ENCODE data around the gene LCA5L.
"Not testable (repeated sequence)": the region's sequence is repeated elsewhere in the genome, so short reads cannot be mapped to it uniquely, and the experiment has no call there.

The LCA5L gene

DNA sequence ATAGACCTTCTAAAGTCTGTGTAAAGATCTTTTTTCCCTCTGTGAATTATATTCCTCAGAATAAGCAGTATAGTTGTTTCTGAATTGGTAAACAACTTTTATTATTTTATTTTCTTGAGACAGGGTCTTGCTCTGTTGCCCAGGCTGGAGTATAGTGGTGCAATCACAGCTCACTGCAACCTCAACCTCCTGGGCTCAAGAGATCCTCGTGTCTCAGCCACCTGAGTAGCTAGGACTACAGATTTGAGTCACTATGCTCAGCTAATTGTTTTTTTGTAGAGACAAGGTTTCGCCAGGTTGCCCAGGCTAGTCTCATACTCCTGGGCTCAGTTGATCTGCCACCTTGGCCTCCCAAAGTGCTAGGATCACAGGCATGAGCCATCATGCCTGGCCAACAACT is 70.1 kb downstream of the LCA5L start:
- no peaks in the 10 kb centered on the region for H3K79me1 ChIP-seq (ENCODE audit: low read length)
- no peaks in the 10 kb centered on the region for H3K79me2 ChIP-seq (ENCODE audit: control insufficient read depth, insufficient read depth, low read length)
- no peak overlapping the region for H3K4me3 ChIP-seq (ENCODE audit: low read length)
- H3K18ac ChIP-seq (ENCODE audit: low read length), result no peak overlapping the region
- no peak overlapping the region for H3K56ac ChIP-seq (ENCODE audit: low read length)
- H3K9ac ChIP-seq (ENCODE audit: low read length), result no peak overlapping the region
- H3K4me1 ChIP-seq (ENCODE audit: control insufficient read depth, low read depth, low read length), result peaks cover 3% of the 10 kb centered on the region
- no peak overlapping the region for H3K4ac ChIP-seq (ENCODE audit: low read depth, low read length)
- no peak overlapping the region for H4K8ac ChIP-seq (ENCODE audit: low read depth, low read length)
- DNase-seq, result no peak
- H2BK120ac ChIP-seq (ENCODE audit: low read depth, low read length), result no peak overlapping the region
- H3K27ac ChIP-seq (ENCODE audit: low read depth, low read length), result no peak overlapping the region
- H3K23ac ChIP-seq (ENCODE audit: low read length), result no peak overlapping the region
- WGBS (ENCODE audit: extremely low coverage, insufficient coverage, low lambda C conversion rate), result no CpG with 5 or more reads among the region's 2 CpGs
- H3K4me2 ChIP-seq (ENCODE audit: low read length), result no peak overlapping the region
- H2AK5ac ChIP-seq (ENCODE audit: low read length), result no peak overlapping the region
- no peak overlapping the region for H4K5ac ChIP-seq (ENCODE audit: low read length)
- H2BK5ac ChIP-seq (ENCODE audit: low read length), result no peak overlapping the region
- H2BK15ac ChIP-seq (replicated peaks; ENCODE audit: low read depth), result no peak overlapping the region
- H3K36me3 ChIP-seq (ENCODE audit: control insufficient read depth, insufficient read depth, low read length), result no peaks in the 10 kb centered on the region
- no peaks in the 10 kb centered on the region for H3K27me3 ChIP-seq (ENCODE audit: insufficient read depth, low read length, poor library complexity)

DNA sequence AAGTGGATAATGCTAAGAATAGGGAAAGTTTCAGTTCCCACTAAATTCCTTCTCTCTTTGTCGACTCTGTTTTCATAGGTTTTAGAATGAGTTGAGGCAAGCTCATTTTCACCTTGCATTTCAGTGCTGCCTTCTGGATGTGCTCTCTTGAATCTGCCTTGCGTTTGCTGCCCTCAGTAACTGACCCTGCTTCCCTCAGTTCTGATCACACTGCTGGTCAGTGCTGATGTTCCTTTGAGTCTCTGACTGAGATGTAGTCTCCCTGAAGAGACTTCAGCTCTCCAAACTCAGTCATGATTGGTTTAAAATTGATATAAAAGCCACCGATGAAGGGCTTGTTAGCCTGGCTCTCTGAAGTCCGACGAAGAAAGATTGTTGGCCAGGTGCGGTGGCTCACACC is 71.5 kb downstream of the LCA5L start:
- Histone ChIP-seq H3K4ac (ENCODE audit: low read depth, low read length) (no peak overlapping the region), H2BK15ac (replicated peaks; ENCODE audit: low read depth) (no peak overlapping the region), H3K79me2 (ENCODE audit: control insufficient read depth, insufficient read depth, low read length) (no peaks in the 10 kb centered on the region), H3K27me3 (ENCODE audit: insufficient read depth, low read length, poor library complexity) (no peaks in the 10 kb centered on the region), H3K9ac (ENCODE audit: low read length) (no peak overlapping the region), H2BK120ac (ENCODE audit: low read depth, low read length) (no peak overlapping the region), H3K36me3 (ENCODE audit: control insufficient read depth, insufficient read depth, low read length) (no peaks in the 10 kb centered on the region), H2AK5ac (ENCODE audit: low read length) (no peak overlapping the region), H3K79me1 (ENCODE audit: low read length) (no peaks in the 10 kb centered on the region), H4K5ac (ENCODE audit: low read length) (no peak overlapping the region), H3K56ac (ENCODE audit: low read length) (no peak overlapping the region), H3K4me1 (ENCODE audit: control insufficient read depth, low read depth, low read length) (peaks cover 3% of the 10 kb centered on the region), H3K23ac (ENCODE audit: low read length) (no peak overlapping the region), H3K18ac (ENCODE audit: low read length) (no peak overlapping the region), H3K27ac (ENCODE audit: low read depth, low read length) (no peak overlapping the region), H4K8ac (ENCODE audit: low read depth, low read length) (no peak overlapping the region), H3K4me2 (ENCODE audit: low read length) (no peak overlapping the region), H3K4me3 (ENCODE audit: low read length) (no peak overlapping the region), H2BK5ac (ENCODE audit: low read length) (no peak overlapping the region)
- WGBS (ENCODE audit: extremely low coverage, insufficient coverage, low lambda C conversion rate), result no CpG with 5 or more reads among the region's 6 CpGs
- no peak for DNase-seq

DNA sequence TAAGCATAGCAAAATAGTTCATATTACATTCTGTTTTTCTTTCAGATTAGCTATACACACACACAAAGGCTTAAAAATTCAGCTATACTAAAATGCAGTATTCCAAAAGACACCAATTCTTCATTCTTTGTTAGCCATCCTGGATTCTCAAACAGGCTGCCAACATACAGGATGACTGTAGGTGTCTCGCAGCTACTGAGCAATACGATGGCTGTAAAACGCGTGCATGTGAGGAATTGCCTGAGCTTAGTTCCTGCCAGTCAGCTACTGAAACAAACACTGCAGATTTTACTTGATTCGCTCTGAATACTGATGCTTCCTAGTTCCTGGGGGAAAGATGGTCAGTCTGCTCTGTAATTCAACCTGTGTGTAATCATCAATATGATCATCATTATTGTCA is 71.9 kb downstream of the LCA5L start:
- no CpG with 5 or more reads among the region's 5 CpGs for WGBS (ENCODE audit: extremely low coverage, insufficient coverage, low lambda C conversion rate)
- Histone ChIP-seq H3K4me1 (ENCODE audit: control insufficient read depth, low read depth, low read length) (peaks cover 3% of the 10 kb centered on the region), H2AK5ac (ENCODE audit: low read length) (no peak overlapping the region)

DNA sequence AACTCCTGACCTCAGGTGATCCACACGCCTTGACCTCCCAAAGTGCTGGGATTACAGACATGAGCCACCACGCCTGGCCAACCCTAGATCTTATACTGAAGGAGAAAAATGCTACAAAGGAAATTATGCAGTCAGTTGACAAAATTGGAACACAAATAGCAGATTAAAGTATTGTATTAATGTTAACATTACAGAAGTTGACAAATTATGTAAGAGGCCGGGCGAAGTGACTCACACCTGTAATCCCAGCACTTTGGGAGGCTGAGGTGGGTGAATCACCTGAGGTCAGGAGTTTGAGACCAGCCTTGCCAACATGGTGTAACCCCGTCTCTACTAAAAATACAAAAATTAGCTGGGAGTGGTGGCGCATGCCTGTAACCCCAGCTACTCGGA is 75.7 kb downstream of the LCA5L start:
- not testable (repeated sequence) for H3K27me3 ChIP-seq (ENCODE audit: insufficient read depth, low read length, poor library complexity); H4K8ac ChIP-seq (ENCODE audit: low read depth, low read length); H3K79me1 ChIP-seq (ENCODE audit: low read length)

More for the DNA sequence above, 71.9 kb downstream of the LCA5L start:
- H4K8ac ChIP-seq (ENCODE audit: low read depth, low read length), result no peak overlapping the region
- H3K27ac ChIP-seq (ENCODE audit: low read depth, low read length), result no peak overlapping the region
- H3K79me1 ChIP-seq (ENCODE audit: low read length), result no peaks in the 10 kb centered on the region
- H3K4me3 ChIP-seq (ENCODE audit: low read length), result no peak overlapping the region
- no peak overlapping the region for H3K23ac ChIP-seq (ENCODE audit: low read length)
- no peak overlapping the region for H2BK5ac ChIP-seq (ENCODE audit: low read length)
- no peak overlapping the region for H3K9ac ChIP-seq (ENCODE audit: low read length)
- H3K4ac ChIP-seq (ENCODE audit: low read depth, low read length), result no peak overlapping the region
- H3K56ac ChIP-seq (ENCODE audit: low read length), result no peak overlapping the region
- H3K36me3 ChIP-seq (ENCODE audit: control insufficient read depth, insufficient read depth, low read length), result no peaks in the 10 kb centered on the region
- H3K27me3 ChIP-seq (ENCODE audit: insufficient read depth, low read length, poor library complexity), result no peaks in the 10 kb centered on the region
- no peak overlapping the region for H4K5ac ChIP-seq (ENCODE audit: low read length)
- no peak overlapping the region for H2BK15ac ChIP-seq (replicated peaks; ENCODE audit: low read depth)
- H3K79me2 ChIP-seq (ENCODE audit: control insufficient read depth, insufficient read depth, low read length), result no peaks in the 10 kb centered on the region
- peak; percentile 66 for DNase-seq
- no peak overlapping the region for H3K18ac ChIP-seq (ENCODE audit: low read length)
- no peak overlapping the region for H3K4me2 ChIP-seq (ENCODE audit: low read length)
- no peak overlapping the region for H2BK120ac ChIP-seq (ENCODE audit: low read depth, low read length)

DNA sequence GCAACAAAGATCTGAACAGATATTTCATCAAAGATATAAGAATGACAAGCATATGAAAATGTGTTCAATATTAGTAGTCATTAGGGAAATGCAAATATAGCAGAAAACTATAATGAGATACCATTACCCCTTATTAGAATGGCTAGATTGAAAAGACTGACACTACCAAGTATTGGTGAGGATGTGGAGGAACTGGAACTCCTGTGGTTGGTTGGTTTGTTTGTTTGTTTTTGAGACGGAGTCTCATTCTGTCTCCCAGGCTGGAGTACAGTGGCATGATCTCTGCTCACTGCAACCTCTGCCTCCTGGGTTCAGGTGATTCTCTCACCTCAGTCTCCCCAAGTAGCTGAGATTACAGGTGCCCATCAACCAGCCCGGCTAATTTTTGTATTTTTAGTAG is 77.8 kb downstream of the LCA5L start:
- Histone ChIP-seq H3K79me1 (ENCODE audit: low read length) (no peaks in the 10 kb centered on the region), H3K36me3 (ENCODE audit: control insufficient read depth, insufficient read depth, low read length) (no peaks in the 10 kb centered on the region), H3K56ac (ENCODE audit: low read length) (no peak overlapping the region), H3K4ac (ENCODE audit: low read depth, low read length) (no peak overlapping the region), H3K27ac (ENCODE audit: low read depth, low read length) (no peak overlapping the region), H4K5ac (ENCODE audit: low read length) (no peak overlapping the region), H2BK5ac (ENCODE audit: low read length) (no peak overlapping the region), H3K18ac (ENCODE audit: low read length) (no peak overlapping the region), H3K4me1 (ENCODE audit: control insufficient read depth, low read depth, low read length) (no peaks in the 10 kb centered on the region), H2AK5ac (ENCODE audit: low read length) (no peak overlapping the region), H4K8ac (ENCODE audit: low read depth, low read length) (no peak overlapping the region), H2BK120ac (ENCODE audit: low read depth, low read length) (no peak overlapping the region), H2BK15ac (replicated peaks; ENCODE audit: low read depth) (no peak overlapping the region), H3K27me3 (ENCODE audit: insufficient read depth, low read length, poor library complexity) (no peaks in the 10 kb centered on the region), H3K4me2 (ENCODE audit: low read length) (no peak overlapping the region), H3K4me3 (ENCODE audit: low read length) (no peak overlapping the region), H3K79me2 (ENCODE audit: control insufficient read depth, insufficient read depth, low read length) (no peaks in the 10 kb centered on the region), H3K23ac (ENCODE audit: low read length) (no peak overlapping the region), H3K9ac (ENCODE audit: low read length) (no peak overlapping the region)
- DNase-seq, result no peak
- no CpG with 5 or more reads among the region's 2 CpGs for WGBS (ENCODE audit: extremely low coverage, insufficient coverage, low lambda C conversion rate)

More for the DNA sequence above, 75.7 kb downstream of the LCA5L start:
- H3K4me3 ChIP-seq (ENCODE audit: low read length); H2BK120ac ChIP-seq (ENCODE audit: low read depth, low read length); H3K4me2 ChIP-seq (ENCODE audit: low read length); H3K9ac ChIP-seq (ENCODE audit: low read length); H3K18ac ChIP-seq (ENCODE audit: low read length); H3K79me2 ChIP-seq (ENCODE audit: control insufficient read depth, insufficient read depth, low read length); H3K27ac ChIP-seq (ENCODE audit: low read depth, low read length); H3K56ac ChIP-seq (ENCODE audit: low read length); DNase-seq; H2BK15ac ChIP-seq (replicated peaks; ENCODE audit: low read depth); H3K4me1 ChIP-seq (ENCODE audit: control insufficient read depth, low read depth, low read length); H3K4ac ChIP-seq (ENCODE audit: low read depth, low read length); H2AK5ac ChIP-seq (ENCODE audit: low read length); H2BK5ac ChIP-seq (ENCODE audit: low read length); H4K5ac ChIP-seq (ENCODE audit: low read length); H3K23ac ChIP-seq (ENCODE audit: low read length); H3K36me3 ChIP-seq (ENCODE audit: control insufficient read depth, insufficient read depth, low read length): not testable (repeated sequence)
- no CpG with 5 or more reads among the region's 7 CpGs for WGBS (ENCODE audit: extremely low coverage, insufficient coverage, low lambda C conversion rate)

DNA sequence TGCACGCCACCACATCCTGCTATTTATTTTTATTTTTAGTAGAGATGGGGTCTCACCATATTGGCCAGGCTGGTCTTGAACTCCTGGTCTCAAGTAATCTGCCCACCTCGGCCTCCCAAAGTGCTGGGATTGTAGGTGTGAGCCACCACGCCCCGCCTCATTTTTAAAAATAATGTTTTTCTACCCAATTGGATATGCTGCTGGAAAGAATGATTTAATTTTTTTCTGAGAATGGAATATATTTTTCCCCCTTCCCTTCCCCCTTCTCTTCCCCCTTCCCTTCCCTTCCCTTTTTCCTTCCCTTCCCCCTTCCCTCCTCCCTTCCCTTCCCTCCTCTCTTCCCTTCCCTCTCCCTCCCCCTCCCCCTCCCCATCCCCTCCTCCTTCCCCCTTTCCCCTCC is 79.0 kb downstream of the LCA5L start:
- Histone ChIP-seq H2BK15ac (replicated peaks; ENCODE audit: low read depth) (no peak overlapping the region), H3K4me1 (ENCODE audit: control insufficient read depth, low read depth, low read length) (no peaks in the 10 kb centered on the region), H3K9ac (ENCODE audit: low read length) (no peak overlapping the region), H3K27me3 (ENCODE audit: insufficient read depth, low read length, poor library complexity) (no peaks in the 10 kb centered on the region), H2BK120ac (ENCODE audit: low read depth, low read length) (no peak overlapping the region), H3K27ac (ENCODE audit: low read depth, low read length) (no peak overlapping the region), H2BK5ac (ENCODE audit: low read length) (no peak overlapping the region), H3K18ac (ENCODE audit: low read length) (no peak overlapping the region), H4K8ac (ENCODE audit: low read depth, low read length) (no peak overlapping the region), H3K56ac (ENCODE audit: low read length) (no peak overlapping the region), H4K5ac (ENCODE audit: low read length) (no peak overlapping the region), H3K4me3 (ENCODE audit: low read length) (no peak overlapping the region), H3K23ac (ENCODE audit: low read length) (no peak overlapping the region), H3K4me2 (ENCODE audit: low read length) (no peak overlapping the region), H3K79me1 (ENCODE audit: low read length) (no peaks in the 10 kb centered on the region), H3K36me3 (ENCODE audit: control insufficient read depth, insufficient read depth, low read length) (no peaks in the 10 kb centered on the region), H3K4ac (ENCODE audit: low read depth, low read length) (no peak overlapping the region), H2AK5ac (ENCODE audit: low read length) (no peak overlapping the region), H3K79me2 (ENCODE audit: control insufficient read depth, insufficient read depth, low read length) (no peaks in the 10 kb centered on the region)
- WGBS (ENCODE audit: extremely low coverage, insufficient coverage, low lambda C conversion rate), result no CpG with 5 or more reads among the region's 4 CpGs
- DNase-seq, result no peak

Measured in mesendoderm (in vitro differentiated cells).